WTC11 (cell line): ENCODE results near the gene HNRNPUL2.

Experiments
- CTCF ChIP-seq: fragments of 200-600 bp; IDR thresholded peaks from 2 replicates; pipeline ENCODE4 v1.8.0; 2022; ENCODE audit warnings: antibody characterized with exemption
- ETV6 ChIP-seq: sonication (generic); formaldehyde crosslinking; IDR thresholded peaks from 2 replicates; pipeline ENCODE4 v1.8.1; 2022; ENCODE audit warnings: mild to moderate bottlenecking, missing genetic modification reagents
- HMGXB4 ChIP-seq: sonication (generic); formaldehyde crosslinking; IDR thresholded peaks from 2 replicates; pipeline ENCODE4 v1.8.1; 2023; ENCODE audit warnings: mild to moderate bottlenecking, moderate library complexity, missing genetic modification reagents
- NR2C2 ChIP-seq: sonication (generic); formaldehyde crosslinking; IDR thresholded peaks from 2 replicates; pipeline ENCODE4 v1.8.0; 2022; ENCODE audit warnings: mild to moderate bottlenecking, missing genetic modification reagents
- SP1 ChIP-seq: sonication (generic); formaldehyde crosslinking; conservative IDR thresholded peaks from 2 replicates; pipeline ENCODE4 v1.8.1; 2022; ENCODE audit warnings: missing genetic modification reagents
- TP53 ChIP-seq: sonication (generic); formaldehyde crosslinking; IDR thresholded peaks from 2 replicates; pipeline ENCODE4 v1.8.1; 2023; ENCODE audit warnings: mild to moderate bottlenecking, missing genetic modification reagents
- ZNF219 ChIP-seq: sonication (generic); formaldehyde crosslinking; IDR thresholded peaks from 2 replicates; pipeline ENCODE4 v1.8.0; 2023; ENCODE audit warnings: missing genetic modification reagents, mild to moderate bottlenecking, borderline replicate concordance
- TF ChIP-seq, protein P1 (sequence below): sonication (generic); formaldehyde crosslinking; IDR thresholded peaks from 2 replicates; pipeline ENCODE4 v1.8.1; 2022; ENCODE audit warnings: mild to moderate bottlenecking, missing genetic modification reagents, moderate library complexity, borderline replicate concordance
- TF ChIP-seq, protein P2 (sequence below): fragments of 250-450 bp; sonication (Bioruptor Pico); IDR thresholded peaks from 2 replicates; pipeline ENCODE4 v1.9.0; 2021; ENCODE audit warnings: mild to moderate bottlenecking
- TF ChIP-seq, protein P3 (sequence below): sonication (generic); formaldehyde crosslinking; IDR thresholded peaks from 2 replicates; pipeline ENCODE4 v1.8.1; 2022; ENCODE audit warnings: low read depth, missing genetic modification reagents, borderline replicate concordance

- TF ChIP-seq CTCF (no peak), TP53 (CRISPR knock-in tag) (0 out of 2 replicates have a peak, but pooled peaks have one; percentile 56), ZNF219 (CRISPR knock-in tag) (no peak), SP1 (CRISPR knock-in tag) (peak; percentile 76), HMGXB4 (CRISPR knock-in tag) (peak; percentile 79), ETV6 (CRISPR knock-in tag) (peak; percentile 96), NR2C2 (CRISPR knock-in tag) (peak; percentile 55; the same call in 1 of the 2 replicates)
- TF ChIP-seq, protein P1, sequence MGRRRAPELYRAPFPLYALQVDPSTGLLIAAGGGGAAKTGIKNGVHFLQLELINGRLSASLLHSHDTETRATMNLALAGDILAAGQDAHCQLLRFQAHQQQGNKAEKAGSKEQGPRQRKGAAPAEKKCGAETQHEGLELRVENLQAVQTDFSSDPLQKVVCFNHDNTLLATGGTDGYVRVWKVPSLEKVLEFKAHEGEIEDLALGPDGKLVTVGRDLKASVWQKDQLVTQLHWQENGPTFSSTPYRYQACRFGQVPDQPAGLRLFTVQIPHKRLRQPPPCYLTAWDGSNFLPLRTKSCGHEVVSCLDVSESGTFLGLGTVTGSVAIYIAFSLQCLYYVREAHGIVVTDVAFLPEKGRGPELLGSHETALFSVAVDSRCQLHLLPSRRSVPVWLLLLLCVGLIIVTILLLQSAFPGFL (CRISPR knock-in tag), result no peak
- TF ChIP-seq, protein P2, sequence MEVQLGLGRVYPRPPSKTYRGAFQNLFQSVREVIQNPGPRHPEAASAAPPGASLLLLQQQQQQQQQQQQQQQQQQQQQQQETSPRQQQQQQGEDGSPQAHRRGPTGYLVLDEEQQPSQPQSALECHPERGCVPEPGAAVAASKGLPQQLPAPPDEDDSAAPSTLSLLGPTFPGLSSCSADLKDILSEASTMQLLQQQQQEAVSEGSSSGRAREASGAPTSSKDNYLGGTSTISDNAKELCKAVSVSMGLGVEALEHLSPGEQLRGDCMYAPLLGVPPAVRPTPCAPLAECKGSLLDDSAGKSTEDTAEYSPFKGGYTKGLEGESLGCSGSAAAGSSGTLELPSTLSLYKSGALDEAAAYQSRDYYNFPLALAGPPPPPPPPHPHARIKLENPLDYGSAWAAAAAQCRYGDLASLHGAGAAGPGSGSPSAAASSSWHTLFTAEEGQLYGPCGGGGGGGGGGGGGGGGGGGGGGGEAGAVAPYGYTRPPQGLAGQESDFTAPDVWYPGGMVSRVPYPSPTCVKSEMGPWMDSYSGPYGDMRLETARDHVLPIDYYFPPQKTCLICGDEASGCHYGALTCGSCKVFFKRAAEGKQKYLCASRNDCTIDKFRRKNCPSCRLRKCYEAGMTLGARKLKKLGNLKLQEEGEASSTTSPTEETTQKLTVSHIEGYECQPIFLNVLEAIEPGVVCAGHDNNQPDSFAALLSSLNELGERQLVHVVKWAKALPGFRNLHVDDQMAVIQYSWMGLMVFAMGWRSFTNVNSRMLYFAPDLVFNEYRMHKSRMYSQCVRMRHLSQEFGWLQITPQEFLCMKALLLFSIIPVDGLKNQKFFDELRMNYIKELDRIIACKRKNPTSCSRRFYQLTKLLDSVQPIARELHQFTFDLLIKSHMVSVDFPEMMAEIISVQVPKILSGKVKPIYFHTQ (CRISPR knock-in tag), result no peak
- TF ChIP-seq, protein P3, sequence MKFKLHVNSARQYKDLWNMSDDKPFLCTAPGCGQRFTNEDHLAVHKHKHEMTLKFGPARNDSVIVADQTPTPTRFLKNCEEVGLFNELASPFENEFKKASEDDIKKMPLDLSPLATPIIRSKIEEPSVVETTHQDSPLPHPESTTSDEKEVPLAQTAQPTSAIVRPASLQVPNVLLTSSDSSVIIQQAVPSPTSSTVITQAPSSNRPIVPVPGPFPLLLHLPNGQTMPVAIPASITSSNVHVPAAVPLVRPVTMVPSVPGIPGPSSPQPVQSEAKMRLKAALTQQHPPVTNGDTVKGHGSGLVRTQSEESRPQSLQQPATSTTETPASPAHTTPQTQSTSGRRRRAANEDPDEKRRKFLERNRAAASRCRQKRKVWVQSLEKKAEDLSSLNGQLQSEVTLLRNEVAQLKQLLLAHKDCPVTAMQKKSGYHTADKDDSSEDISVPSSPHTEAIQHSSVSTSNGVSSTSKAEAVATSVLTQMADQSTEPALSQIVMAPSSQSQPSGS (CRISPR knock-in tag), result no peak
Measured at GRCh38 chr11:62727165-62727871, at the start of gene HNRNPUL2.
